Liver (tissue), 3 donors: Measurements from ENCODE around the gene GRB14.

Experiments
- CTCF ChIP-seq: fragments of 150-350 bp; IDR thresholded peaks from 2 replicates; pipeline ENCODE4 v1.5.1; 2017; ENCODE audit warnings: improper control_type of control experiment, low read depth, low read length; ENCODE audit not compliant: missing input control
- FOXA1 ChIP-seq: IDR thresholded peaks from 2 replicates; pipeline ENCODE4 v1.6.1; 2016; ENCODE audit warnings: antibody characterized with exemption
- GABPA ChIP-seq, 2 donors: IDR thresholded peaks in 1 of 2; conservative IDR thresholded peaks in 1 of 2; 2 replicates each; pipeline ENCODE4 v1.6.1; 2016; ENCODE audit warnings: antibody characterized with exemption in 2 of 2, mild to moderate bottlenecking in 1 of 2, moderate library complexity in 1 of 2
- MAX ChIP-seq: IDR thresholded peaks from 2 replicates; pipeline ENCODE4 v1.6.1; 2016; ENCODE audit warnings: antibody characterized with exemption
- RAD21 ChIP-seq, 2 donors: IDR thresholded peaks; 2 replicates each; pipeline ENCODE4 v1.6.1; 2016; ENCODE audit warnings: antibody characterized with exemption in 2 of 2, mild to moderate bottlenecking in 2 of 2
- TAF1 ChIP-seq: conservative IDR thresholded peaks from 2 replicates; pipeline ENCODE4 v1.6.1; 2016; ENCODE audit warnings: antibody characterized with exemption, mild to moderate bottlenecking
- donor health status: healthy.
- donor health status: healthy.

DNA sequence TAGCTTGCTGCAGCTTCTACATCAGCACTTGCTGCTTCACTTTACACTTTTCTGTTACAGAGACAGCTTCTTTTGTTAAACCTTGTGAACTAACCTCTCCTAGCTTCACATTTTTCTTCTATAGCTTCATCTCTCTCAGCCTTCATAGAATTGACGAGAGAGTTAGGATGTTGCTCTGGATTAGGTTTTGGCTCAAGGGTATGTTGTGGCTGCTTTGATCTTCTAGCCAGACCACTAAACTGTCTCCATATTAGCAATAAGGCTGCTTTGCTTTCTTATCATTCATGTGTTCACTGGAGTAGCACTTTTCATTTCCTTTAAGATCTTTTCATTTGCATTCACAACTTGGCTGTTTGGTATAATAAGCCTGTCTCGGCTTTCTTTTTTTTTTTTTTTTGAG is 46.3 kb upstream of the GRB14 start:
- no peak for TF ChIP-seq CTCF
- no peak for TF ChIP-seq FOXA1
- no peak for TF ChIP-seq RAD21 (IDR thresholded peaks at IDR 0.05)
- no peak for TF ChIP-seq GABPA (IDR thresholded peaks at IDR 0.05 in 1 of 2, conservative IDR thresholded peaks at IDR 0.05 in 1 of 2)
- TF ChIP-seq TAF1, result no peak
- TF ChIP-seq MAX, result no peak
